Fibroblast of skin of scalp (primary cell): ENCODE measurements around the gene NCF4.

Experiments used
- DNase-seq: peaks from one replicate; pipeline ENCODE4 v3.0.0-alpha.2; 2013

Gene NCF4

DNA sequence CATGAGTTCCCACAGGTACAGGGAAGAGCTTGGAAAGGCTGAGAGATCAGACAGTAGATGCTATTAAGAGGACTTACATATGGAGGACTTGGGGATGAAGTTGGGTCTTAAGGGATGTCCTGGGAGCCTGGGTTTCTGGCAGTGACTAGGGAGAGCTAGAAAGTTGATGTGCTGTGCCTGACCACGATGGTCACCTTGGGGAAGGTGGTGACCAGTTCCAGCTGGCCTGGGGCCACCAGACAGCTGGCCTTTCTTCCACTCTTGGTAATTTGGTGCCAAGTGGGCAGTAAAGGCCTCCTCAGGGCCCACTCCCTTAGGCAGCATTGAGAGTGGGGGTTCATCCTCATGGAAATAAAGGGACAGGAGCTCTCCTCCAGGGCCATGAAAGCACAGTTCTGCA is 38.7 kb downstream of the NCF4 start:
- DNase-seq = no peak

- DNase-seq = no peak
Observed at GRCh38 chr22:36900225-36900624, 39.4 kb downstream of the NCF4 start.

DNA sequence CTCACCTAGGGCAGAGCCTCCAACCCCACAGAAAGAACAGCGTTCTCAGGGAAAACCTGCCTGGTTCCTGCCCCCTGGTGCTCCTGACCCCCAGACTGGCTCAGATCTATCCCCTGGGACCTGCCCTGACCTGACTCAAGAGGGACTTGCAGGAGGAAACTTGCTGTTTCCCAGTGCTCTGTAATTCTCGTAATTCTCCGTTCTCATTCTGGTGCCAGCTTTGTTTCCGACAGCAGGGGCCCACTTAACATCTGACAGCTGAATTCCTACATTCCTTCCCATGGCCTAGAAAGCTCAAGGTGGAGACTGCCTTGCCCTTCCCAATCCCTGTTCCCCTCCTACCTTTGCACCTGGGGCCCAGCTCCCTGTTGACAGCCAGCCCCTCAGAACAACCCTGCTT is 40.1 kb downstream of the NCF4 start:
- DNase-seq = no peak

GRCh38 chr22:36901411-36902142 is 40.8 kb downstream of the NCF4 start:
- DNase-seq = no peak

- DNase-seq = no peak
Observed at GRCh38 chr22:36902143-36902926, 41.5 kb downstream of the NCF4 start.

DNA sequence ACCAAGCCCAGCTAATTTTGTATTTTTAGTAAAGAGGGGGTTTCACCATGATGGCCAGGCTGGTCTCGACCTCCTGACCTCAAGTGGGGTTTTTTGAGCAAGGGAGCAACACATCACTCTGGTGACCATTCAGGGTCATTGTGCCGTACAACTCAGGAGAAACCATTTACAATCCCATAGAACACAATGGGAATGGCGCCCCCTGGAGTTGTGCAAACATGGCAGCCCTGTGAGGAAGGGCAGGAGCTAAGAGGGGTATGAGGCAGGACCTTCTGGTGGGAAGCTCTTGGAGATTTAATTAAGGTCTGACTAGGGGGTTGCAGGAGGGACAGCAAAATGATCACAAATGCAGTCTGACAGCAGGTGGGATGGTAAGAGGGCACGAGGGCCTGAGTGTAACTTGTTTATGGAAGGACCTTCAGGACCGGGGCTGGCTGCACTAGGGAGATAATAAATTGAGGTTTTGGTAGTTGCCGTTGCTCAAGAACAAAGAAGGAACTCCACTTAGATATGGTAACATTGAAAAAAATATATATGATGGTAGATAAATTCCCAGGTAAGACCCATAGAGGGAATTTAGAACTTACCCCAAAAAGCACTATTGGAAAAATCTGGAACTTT is 43.6 kb downstream of the NCF4 start:
- DNase-seq = no peak

- no peak for DNase-seq
Observed at GRCh38 chr22:36907253-36908195, 46.7 kb downstream of the NCF4 start.

DNA sequence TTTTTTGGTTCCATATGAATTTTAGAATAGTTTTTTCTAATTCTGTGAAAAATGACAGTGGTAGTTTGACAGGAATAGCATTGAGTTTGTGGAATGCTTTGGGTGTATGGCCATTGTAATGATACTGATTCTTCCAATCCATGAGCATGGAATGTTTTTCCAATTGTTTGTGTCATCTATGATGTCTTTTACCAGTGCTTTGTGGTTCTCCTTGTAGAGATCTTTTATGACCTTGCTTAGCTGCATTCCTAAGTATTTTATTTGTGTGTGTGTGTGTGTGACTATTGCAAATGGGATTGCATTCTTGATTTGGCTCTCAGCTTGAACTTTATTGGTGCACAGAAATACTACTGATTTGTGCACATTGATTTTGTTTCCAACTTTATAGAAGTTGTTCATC is 49.7 kb downstream of the NCF4 start:
- DNase-seq = peak; percentile 17

DNA sequence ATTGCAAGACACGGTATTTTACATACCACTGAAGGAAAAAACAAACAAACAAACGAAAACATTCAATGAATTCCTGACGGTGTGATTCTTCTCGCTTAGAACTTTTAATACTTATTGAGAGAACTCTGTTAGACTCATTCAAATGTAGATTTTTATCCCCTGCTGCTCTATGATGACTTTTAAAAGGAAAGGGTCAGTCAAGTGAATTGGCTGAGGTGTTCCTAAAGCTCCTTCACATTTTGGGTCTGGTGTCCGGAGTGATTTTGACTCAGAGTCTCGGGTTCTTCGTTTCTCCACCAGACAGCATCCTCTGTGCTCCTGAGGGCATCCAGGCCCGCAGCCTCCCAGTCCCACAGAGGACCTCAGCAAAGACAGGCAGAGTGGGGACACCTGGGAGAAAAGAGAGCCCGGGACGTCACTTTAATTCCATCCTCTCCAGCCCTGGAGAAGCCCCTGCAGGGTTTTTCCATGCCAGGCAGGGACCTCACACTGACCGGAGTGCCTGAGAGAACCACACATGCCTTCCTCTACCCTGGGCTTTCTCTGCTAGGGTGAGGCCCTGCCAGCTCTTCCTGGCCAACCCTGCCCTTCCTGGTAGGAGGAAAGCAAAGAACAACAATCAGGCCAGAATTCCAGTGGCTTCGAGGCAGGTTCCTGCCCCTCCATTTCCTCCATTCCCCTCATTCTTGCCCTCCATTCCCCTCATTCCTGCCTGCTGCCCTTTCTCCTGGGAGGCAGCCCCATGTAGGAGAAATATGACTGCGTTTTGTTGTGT is 51.3 kb downstream of the NCF4 start:
- peak; percentile 78 for DNase-seq

GRCh38 chr22:36912694-36913426 is 52.1 kb downstream of the NCF4 start:
- DNase-seq = no peak

DNA sequence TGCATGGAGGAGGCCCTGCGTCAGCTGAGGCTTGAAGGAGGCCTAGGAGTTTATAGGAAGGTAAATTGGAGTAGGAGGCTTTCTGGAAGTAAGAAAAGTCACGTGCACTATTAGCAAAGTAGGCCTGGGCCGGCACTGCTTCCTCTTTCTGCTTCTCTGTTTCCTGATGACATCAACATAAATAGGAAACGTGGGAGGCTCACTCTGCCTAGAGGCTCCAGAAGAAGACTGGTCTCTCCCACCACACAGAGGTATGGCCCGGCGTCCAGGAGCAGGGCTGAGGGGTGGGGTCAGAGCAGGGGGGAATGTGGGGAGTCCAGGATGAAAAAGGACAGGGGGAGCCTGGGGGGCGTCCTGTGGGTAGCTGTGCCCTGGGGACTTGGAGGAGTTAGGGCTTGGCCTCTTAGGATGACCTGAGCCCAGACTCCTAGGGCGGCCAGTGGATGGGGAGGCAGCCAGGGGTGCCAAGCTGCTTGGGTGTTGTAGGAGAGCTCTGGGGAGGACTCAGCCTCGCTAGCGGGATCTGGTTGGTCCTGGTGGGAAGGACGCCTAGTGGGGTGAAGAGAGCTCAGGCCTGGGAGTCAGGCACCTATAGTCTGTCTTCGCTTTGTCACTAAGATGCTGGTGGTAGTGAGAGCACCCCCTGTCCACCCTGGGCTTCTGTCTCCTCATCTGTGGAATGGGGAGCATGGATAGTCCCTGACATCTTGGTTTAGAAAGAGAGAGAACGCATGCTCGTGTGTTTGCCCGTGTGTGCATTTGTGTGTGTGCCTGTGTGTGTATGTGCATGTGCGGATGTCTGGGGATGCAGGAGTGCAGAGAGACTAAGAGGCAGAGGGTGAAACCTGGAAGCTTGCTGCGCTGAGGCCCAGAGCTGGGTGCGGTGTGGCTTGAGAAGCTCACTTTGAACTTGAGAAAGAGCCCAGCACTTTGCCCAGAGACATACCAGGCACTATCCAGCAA is 52.9 kb downstream of the NCF4 start, which contains the start of gene CSF2RB:
TSS of gene CSF2RB (plus strand) at position 202 of the 963 bp plus-strand sequence. CDS start 8,580 bp downstream, outside the sequence.
- no peak for DNase-seq

- no peak for DNase-seq
Observed at GRCh38 chr22:36914390-36914752, 53.6 kb downstream of the NCF4 start.

- no peak for DNase-seq
Observed at GRCh38 chr22:36916034-36916433, 55.2 kb downstream of the NCF4 start.

GRCh38 chr22:36918586-36919284 is 57.9 kb downstream of the NCF4 start:
- DNase-seq = no peak

DNA sequence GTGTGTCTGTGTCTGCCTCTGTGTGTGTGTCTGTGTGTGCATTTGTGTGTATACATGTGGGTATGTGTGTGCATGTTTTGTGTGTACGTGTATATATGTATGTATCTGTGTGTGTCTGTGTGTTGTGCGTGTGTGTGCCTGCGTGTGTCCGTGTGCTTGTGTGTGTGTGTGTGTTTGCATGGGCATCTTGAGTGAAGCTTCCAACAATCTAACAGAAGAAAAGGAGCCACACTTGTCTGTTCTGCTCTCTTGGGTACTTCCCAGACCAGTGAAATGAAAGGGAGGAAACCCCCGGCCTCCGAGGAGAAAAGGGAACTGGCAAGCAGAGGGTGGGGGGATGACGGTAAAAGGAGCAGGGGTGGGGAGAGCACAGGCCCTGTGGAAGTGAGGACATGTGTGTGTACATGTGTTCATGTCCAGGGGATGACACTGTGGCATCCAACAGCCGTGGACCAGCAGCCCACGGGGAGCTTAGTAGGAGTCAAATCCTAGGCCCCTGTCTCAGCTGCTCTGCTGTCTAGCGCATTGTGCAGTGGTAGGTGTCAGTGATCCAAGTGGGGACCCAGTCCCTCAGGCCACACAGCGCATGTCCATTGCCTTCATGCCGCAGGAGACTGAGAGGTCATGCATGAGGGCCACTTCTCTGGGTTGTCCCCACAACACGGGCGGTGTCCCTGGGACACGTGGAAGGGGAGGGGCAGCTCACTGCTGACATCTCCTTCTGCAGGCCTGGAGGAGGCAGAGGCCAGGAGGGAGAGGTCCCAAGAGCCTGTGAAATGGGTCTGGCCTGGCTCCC is 60.7 kb downstream of the NCF4 start:
- DNase-seq = no peak

- DNase-seq = peak; percentile 31
Observed at GRCh38 chr22:36922105-36922608, 61.4 kb downstream of the NCF4 start.

GRCh38 chr22:36922711-36923110 is 61.9 kb downstream of the NCF4 start:
- DNase-seq = no peak
